HepG2 (cell line): ENCODE measurements around the gene HEY2. TPM values are rescaled to one million over a fixed set of nuclear protein-coding genes. Genes with fewer than 3 reads are reported as not detected.
A peak's percentile ranks its signal among the peaks of the same experiment; 100 is the strongest.

Source experiments
- BRD4 ChIP-seq: sonication (generic); formaldehyde crosslinking; IDR thresholded peaks from 2 replicates; pipeline ENCODE4 v1.4.0; 2020; ENCODE audit warnings: missing genetic modification reagents
- ISL2 ChIP-seq: sonication (generic); formaldehyde crosslinking; IDR thresholded peaks from 2 replicates; pipeline ENCODE4 v1.5.0; 2020; ENCODE audit warnings: missing genetic modification reagents
- MAZ ChIP-seq, 2 experiments: sonication (generic) in 1 of 2; formaldehyde crosslinking in 1 of 2; IDR thresholded peaks; 2 replicates each; pipeline versions ENCODE4 v1.5.0 to v1.6.1; 2012 to 2020; ENCODE audit warnings: low read depth in 2 of 2, mild to moderate bottlenecking in 2 of 2, borderline replicate concordance in 1 of 2, improper control_type of control experiment in 1 of 2, low read length in 1 of 2, missing genetic modification reagents in 1 of 2, moderate library complexity in 1 of 2
- MED8 ChIP-seq: sonication (generic); formaldehyde crosslinking; IDR thresholded peaks from 2 replicates; pipeline ENCODE4 v1.8.1; 2023; ENCODE audit warnings: mild to moderate bottlenecking, missing genetic modification reagents; ENCODE audit not compliant: insufficient replicate concordance
- MXD4 ChIP-seq: IDR thresholded peaks from 2 replicates; pipeline ENCODE4 v1.6.1; 2016; ENCODE audit warnings: mild to moderate bottlenecking, missing biosample characterization, missing genetic modification reagents
- NR2F2 ChIP-seq: IDR thresholded peaks from 2 replicates; pipeline ENCODE4 v1.6.1; 2012; ENCODE audit warnings: low read depth, inconsistent platforms, borderline replicate concordance
- SNAI1 ChIP-seq: sonication (generic); formaldehyde crosslinking; IDR thresholded peaks from 2 replicates; pipeline ENCODE4 v1.5.0; 2020; ENCODE audit warnings: mild to moderate bottlenecking, missing genetic modification reagents, borderline replicate concordance
- SNAPC2 ChIP-seq: sonication (generic); formaldehyde crosslinking; IDR thresholded peaks from 2 replicates; pipeline ENCODE4 v1.8.1; 2022; ENCODE audit warnings: mild to moderate bottlenecking, missing genetic modification reagents
- STAT5B ChIP-seq: sonication (generic); formaldehyde crosslinking; IDR thresholded peaks from 2 replicates; pipeline ENCODE4 v1.4.0; 2020; ENCODE audit warnings: missing genetic modification reagents
- ZFP82 ChIP-seq: sonication (generic); formaldehyde crosslinking; IDR thresholded peaks from 2 replicates; pipeline ENCODE4 v1.5.1; 2020; ENCODE audit warnings: mild to moderate bottlenecking, missing genetic modification reagents, borderline replicate concordance
- ZNF160 ChIP-seq: sonication (generic); formaldehyde crosslinking; IDR thresholded peaks from 2 replicates; pipeline ENCODE4 v1.8.0; 2022; ENCODE audit warnings: mild to moderate bottlenecking, inconsistent platforms, missing genetic modification reagents
- ZNF232 ChIP-seq: sonication (generic); formaldehyde crosslinking; IDR thresholded peaks from 2 replicates; pipeline ENCODE4 v1.4.0; 2020; ENCODE audit warnings: missing genetic modification reagents, borderline replicate concordance
- ZNF30 ChIP-seq: sonication (generic); formaldehyde crosslinking; IDR thresholded peaks from 2 replicates; pipeline ENCODE4 v1.5.0; 2020; ENCODE audit warnings: mild to moderate bottlenecking, missing genetic modification reagents
- ZNF333 ChIP-seq: sonication (generic); formaldehyde crosslinking; IDR thresholded peaks from 2 replicates; pipeline ENCODE4 v1.4.0; 2020; ENCODE audit warnings: mild to moderate bottlenecking, missing genetic modification reagents, borderline replicate concordance
- ZNF616 ChIP-seq: sonication (generic); formaldehyde crosslinking; IDR thresholded peaks from 2 replicates; pipeline ENCODE4 v1.5.0; 2020; ENCODE audit warnings: low read depth, mild to moderate bottlenecking, missing genetic modification reagents
- ZNF816 ChIP-seq: sonication (generic); formaldehyde crosslinking; IDR thresholded peaks from 2 replicates; pipeline ENCODE4 v1.8.0; 2022; ENCODE audit warnings: missing genetic modification reagents, mild to moderate bottlenecking, borderline replicate concordance
- polyA plus RNA-seq, 8 experiments: library from polyadenylated mRNA; depleted of rRNA in 3 of 8; stranded (reverse) in 7 of 8; unstranded in 1 of 8; fragments of >200 nt; fragmentation: Illumina TruSeq in 4 of 8; extraction: Trizol in 4 of 8; gene quantifications; 2 replicates each; pipeline versions ENCODE4 v1.2.1 to v1.2.3, GENCODE V29; 2011 to 2016; ENCODE audit warnings: low read depth in 4 of 8, missing spikeins in 1 of 8, mixed read lengths in 1 of 8; ENCODE audit not compliant: insufficient read depth in 1 of 8
- total RNA-seq, 5 experiments: library from RNA; depleted of rRNA; stranded (reverse); fragments of >200 nt; fragmentation: Illumina TruSeq; extraction: Trizol; gene quantifications; 2 replicates each; pipeline ENCODE4 v1.2.3, GENCODE V29; 2016; ENCODE audit warnings: low read depth in 1 of 5
- TF ChIP-seq, protein P1 (sequence below): sonication (generic); formaldehyde crosslinking; IDR thresholded peaks from 2 replicates; pipeline ENCODE4 v1.4.0; 2020; ENCODE audit warnings: missing genetic modification reagents
- TF ChIP-seq, protein P2 (sequence below): sonication (generic); formaldehyde crosslinking; IDR thresholded peaks from 2 replicates; pipeline ENCODE4 v1.4.0; 2020; ENCODE audit warnings: missing genetic modification reagents
- TF ChIP-seq, protein P3 (sequence below): sonication (generic); formaldehyde crosslinking; IDR thresholded peaks from 2 replicates; pipeline ENCODE4 v1.8.0; 2022; ENCODE audit warnings: mild to moderate bottlenecking, missing genetic modification reagents

HEY2 gene
- total and polyA plus RNA-seq, 2 of the 13 experiments (the other 11 are each of a cell fraction or from before 2014, with no cell fraction given): 0.04 TPM

DNA sequence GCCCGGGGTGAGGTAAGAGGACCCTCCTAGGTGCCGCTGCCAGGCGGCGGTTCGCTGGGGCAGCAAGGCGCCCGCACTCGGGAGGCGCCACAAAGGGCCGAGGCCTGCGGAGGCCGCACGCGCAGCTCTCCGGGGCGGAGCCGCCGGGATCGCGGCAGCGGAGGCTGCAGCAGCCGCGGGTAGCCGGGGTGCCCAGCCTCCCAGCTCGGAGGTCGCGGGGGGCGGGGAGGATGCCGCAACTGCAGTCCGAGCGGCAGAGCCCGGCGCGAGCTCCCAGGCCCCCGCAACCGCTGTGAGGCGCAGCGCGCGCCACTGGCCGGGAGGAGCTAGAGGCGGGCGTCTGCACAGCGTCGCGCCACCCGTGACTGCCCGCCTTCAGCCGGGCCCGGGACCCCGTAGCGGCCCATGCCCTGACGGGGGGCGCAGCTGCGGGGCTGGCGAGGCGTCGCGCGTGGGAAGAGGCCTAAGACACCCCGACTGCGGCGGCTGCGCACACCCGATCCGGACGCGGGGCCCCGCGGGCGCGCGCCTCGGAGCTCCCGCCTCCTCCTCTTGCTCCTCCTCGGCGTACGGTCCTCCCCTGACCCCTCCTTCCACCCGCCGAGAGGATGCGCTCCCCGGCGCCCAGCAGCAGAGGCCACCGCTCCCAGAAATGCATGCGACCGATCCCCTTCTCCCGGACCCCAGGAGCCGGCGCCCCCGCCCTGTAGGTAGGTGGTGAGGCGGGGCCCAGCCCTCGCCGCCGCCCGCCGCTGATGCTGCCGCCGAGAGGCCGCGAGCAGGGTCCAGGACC is 41.1 kb downstream of the HEY2 start, which contains the start of gene NCOA7 (continued):
- TF ChIP-seq, protein P1, sequence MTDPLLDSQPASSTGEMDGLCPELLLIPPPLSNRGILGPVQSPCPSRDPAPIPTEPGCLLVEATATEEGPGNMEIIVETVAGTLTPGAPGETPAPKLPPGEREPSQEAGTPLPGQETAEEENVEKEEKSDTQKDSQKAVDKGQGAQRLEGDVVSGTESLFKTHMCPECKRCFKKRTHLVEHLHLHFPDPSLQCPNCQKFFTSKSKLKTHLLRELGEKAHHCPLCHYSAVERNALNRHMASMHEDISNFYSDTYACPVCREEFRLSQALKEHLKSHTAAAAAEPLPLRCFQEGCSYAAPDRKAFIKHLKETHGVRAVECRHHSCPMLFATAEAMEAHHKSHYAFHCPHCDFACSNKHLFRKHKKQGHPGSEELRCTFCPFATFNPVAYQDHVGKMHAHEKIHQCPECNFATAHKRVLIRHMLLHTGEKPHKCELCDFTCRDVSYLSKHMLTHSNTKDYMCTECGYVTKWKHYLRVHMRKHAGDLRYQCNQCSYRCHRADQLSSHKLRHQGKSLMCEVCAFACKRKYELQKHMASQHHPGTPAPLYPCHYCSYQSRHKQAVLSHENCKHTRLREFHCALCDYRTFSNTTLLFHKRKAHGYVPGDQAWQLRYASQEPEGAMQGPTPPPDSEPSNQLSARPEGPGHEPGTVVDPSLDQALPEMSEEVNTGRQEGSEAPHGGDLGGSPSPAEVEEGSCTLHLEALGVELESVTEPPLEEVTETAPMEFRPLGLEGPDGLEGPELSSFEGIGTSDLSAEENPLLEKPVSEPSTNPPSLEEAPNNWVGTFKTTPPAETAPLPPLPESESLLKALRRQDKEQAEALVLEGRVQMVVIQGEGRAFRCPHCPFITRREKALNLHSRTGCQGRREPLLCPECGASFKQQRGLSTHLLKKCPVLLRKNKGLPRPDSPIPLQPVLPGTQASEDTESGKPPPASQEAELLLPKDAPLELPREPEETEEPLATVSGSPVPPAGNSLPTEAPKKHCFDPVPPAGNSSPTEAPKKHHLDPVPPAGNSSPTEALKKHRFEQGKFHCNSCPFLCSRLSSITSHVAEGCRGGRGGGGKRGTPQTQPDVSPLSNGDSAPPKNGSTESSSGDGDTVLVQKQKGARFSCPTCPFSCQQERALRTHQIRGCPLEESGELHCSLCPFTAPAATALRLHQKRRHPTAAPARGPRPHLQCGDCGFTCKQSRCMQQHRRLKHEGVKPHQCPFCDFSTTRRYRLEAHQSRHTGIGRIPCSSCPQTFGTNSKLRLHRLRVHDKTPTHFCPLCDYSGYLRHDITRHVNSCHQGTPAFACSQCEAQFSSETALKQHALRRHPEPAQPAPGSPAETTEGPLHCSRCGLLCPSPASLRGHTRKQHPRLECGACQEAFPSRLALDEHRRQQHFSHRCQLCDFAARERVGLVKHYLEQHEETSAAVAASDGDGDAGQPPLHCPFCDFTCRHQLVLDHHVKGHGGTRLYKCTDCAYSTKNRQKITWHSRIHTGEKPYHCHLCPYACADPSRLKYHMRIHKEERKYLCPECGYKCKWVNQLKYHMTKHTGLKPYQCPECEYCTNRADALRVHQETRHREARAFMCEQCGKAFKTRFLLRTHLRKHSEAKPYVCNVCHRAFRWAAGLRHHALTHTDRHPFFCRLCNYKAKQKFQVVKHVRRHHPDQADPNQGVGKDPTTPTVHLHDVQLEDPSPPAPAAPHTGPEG (CRISPR knock-in tag): peak; percentile 91
- peak; percentile 81; the same call in 1 of the 2 replicates for TF ChIP-seq ZFP82 (CRISPR knock-in tag)
- TF ChIP-seq, protein P2, sequence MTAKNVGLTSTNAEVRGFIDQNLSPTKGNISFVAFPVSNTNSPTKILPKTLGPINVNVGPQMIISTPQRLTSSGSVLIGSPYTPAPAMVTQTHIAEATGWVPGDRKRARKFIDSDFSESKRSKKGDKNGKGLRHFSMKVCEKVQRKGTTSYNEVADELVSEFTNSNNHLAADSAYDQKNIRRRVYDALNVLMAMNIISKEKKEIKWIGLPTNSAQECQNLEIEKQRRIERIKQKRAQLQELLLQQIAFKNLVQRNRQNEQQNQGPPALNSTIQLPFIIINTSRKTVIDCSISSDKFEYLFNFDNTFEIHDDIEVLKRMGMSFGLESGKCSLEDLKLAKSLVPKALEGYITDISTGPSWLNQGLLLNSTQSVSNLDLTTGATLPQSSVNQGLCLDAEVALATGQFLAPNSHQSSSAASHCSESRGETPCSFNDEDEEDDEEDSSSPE (CRISPR knock-in tag): peak; percentile 72
- TF ChIP-seq, protein P3, sequence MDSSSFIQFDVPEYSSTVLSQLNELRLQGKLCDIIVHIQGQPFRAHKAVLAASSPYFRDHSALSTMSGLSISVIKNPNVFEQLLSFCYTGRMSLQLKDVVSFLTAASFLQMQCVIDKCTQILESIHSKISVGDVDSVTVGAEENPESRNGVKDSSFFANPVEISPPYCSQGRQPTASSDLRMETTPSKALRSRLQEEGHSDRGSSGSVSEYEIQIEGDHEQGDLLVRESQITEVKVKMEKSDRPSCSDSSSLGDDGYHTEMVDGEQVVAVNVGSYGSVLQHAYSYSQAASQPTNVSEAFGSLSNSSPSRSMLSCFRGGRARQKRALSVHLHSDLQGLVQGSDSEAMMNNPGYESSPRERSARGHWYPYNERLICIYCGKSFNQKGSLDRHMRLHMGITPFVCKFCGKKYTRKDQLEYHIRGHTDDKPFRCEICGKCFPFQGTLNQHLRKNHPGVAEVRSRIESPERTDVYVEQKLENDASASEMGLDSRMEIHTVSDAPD (CRISPR knock-in tag): peak; percentile 17; the same call in 1 of the 2 replicates
- no peak; the same call in 1 of the 2 replicates for TF ChIP-seq SNAI1 (CRISPR knock-in tag)
- peak; percentile 67; the same call in 1 of the 2 replicates for TF ChIP-seq ZNF616 (CRISPR knock-in tag)
- TF ChIP-seq MXD4 (CRISPR knock-in tag): peak; percentile 35; the same call in 1 of the 2 replicates
- 0 out of 2 replicates have a peak, but pooled peaks have one; percentile 36 for TF ChIP-seq ZNF232 (CRISPR knock-in tag)
- TF ChIP-seq MED8: peak; percentile 72
- 0 out of 2 replicates have a peak, but pooled peaks have one; percentile 34 for TF ChIP-seq STAT5B (CRISPR knock-in tag)
- TF ChIP-seq BRD4 (CRISPR knock-in tag): peak; percentile 56
- TF ChIP-seq SNAPC2 (CRISPR knock-in tag): no peak
- TF ChIP-seq MAZ (IDR thresholded peaks at IDR 0.05; ENCODE audit: borderline replicate concordance, low read depth, low read length): peak; percentile 77; the same call in 1 of the 2 replicates
- TF ChIP-seq MAZ (CRISPR knock-in tag; IDR thresholded peaks at IDR 0.05; ENCODE audit: low read depth): peak; percentile 74
- TF ChIP-seq NR2F2: no peak; the same call in 1 of the 2 replicates
- TF ChIP-seq ZNF333 (CRISPR knock-in tag): peak; percentile 67; the same call in 1 of the 2 replicates
- TF ChIP-seq ZNF30 (CRISPR knock-in tag): no peak
- TF ChIP-seq ZNF816: no peak
- no peak; the same call in 1 of the 2 replicates for TF ChIP-seq ZNF160 (CRISPR knock-in tag)
- TF ChIP-seq ISL2 (CRISPR knock-in tag): peak; percentile 13; the same call in 1 of the 2 replicates
